GM12878 (cell line): ENCODE measurements around the gene PYGO2.

Source experiments
- TF ChIP-seq, protein P1 (sequence below): IDR thresholded peaks from 2 replicates; pipeline ENCODE4 v1.6.1; 2011; ENCODE audit warnings: mild to moderate bottlenecking, low read depth, low read length, moderate library complexity; ENCODE audit not compliant: insufficient replicate concordance
- TF ChIP-seq, protein P2 (sequence below), 3 experiments: IDR thresholded peaks in 2 of 3; conservative IDR thresholded peaks in 1 of 3; 2 replicates each; pipeline ENCODE4 v1.5.1; 2011; ENCODE audit warnings: low read depth in 3 of 3, low read length in 3 of 3, mild to moderate bottlenecking in 3 of 3, control low read depth in 2 of 3, moderate library complexity in 2 of 3, inconsistent platforms in 1 of 3, mixed read lengths in 1 of 3; ENCODE audit not compliant: control insufficient read depth in 2 of 3, insufficient read depth in 1 of 3; ENCODE audit errors: extremely low read depth in 1 of 3

DNA sequence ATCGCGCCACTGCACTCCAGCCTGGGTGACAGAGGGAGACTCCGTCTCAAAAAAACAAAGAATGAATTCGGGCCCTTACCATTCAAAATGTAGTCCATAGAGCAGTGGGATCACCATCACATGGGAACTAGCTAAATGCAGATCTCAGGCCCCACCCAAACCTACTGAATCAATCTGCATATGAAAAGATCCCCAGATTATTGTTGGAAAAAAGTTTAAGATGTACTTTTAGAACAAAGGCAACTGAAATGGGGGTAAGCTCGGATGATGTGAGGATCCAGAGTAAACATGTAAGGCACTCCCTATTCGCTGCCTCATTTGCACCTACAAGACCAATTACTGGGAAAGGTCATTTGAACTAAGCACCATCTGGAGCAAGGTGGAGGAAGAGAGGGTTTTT is 20.8 kb upstream of the PYGO2 start:
- TF ChIP-seq, protein P1, sequence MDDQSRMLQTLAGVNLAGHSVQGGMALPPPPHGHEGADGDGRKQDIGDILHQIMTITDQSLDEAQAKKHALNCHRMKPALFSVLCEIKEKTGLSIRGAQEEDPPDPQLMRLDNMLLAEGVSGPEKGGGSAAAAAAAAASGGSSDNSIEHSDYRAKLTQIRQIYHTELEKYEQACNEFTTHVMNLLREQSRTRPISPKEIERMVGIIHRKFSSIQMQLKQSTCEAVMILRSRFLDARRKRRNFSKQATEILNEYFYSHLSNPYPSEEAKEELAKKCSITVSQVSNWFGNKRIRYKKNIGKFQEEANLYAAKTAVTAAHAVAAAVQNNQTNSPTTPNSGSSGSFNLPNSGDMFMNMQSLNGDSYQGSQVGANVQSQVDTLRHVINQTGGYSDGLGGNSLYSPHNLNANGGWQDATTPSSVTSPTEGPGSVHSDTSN, result no peak
- TF ChIP-seq, protein P2, sequence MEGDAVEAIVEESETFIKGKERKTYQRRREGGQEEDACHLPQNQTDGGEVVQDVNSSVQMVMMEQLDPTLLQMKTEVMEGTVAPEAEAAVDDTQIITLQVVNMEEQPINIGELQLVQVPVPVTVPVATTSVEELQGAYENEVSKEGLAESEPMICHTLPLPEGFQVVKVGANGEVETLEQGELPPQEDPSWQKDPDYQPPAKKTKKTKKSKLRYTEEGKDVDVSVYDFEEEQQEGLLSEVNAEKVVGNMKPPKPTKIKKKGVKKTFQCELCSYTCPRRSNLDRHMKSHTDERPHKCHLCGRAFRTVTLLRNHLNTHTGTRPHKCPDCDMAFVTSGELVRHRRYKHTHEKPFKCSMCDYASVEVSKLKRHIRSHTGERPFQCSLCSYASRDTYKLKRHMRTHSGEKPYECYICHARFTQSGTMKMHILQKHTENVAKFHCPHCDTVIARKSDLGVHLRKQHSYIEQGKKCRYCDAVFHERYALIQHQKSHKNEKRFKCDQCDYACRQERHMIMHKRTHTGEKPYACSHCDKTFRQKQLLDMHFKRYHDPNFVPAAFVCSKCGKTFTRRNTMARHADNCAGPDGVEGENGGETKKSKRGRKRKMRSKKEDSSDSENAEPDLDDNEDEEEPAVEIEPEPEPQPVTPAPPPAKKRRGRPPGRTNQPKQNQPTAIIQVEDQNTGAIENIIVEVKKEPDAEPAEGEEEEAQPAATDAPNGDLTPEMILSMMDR (IDR thresholded peaks at IDR 0.05 in 2 of 3, conservative IDR thresholded peaks at IDR 0.05 in 1 of 3; ENCODE audit: control insufficient read depth in 2 of 3, extremely low read depth in 1 of 3, insufficient read depth in 1 of 3, low read depth in 3 of 3, low read length in 3 of 3), result no peak
